Coronary artery (tissue), 2 donors: ENCODE measurements around the gene TMEM106C.

Experiments
- DNase-seq: peaks from one replicate; pipeline ENCODE4 v3.0.0-alpha.2; 2017; ENCODE audit warnings: low spot score
- H3K27ac ChIP-seq, 2 donors: fragments of 200-600 bp; sonication (generic); one replicate each; pipeline ENCODE4 v1.5.1; 2016 to 2019
- H3K4me3 ChIP-seq: fragments of 200-600 bp; sonication (generic); 2 replicates; pipeline ENCODE4 v1.5.1; 2016; ENCODE audit warnings: mild to moderate bottlenecking, moderate library complexity
- CTCF ChIP-seq: fragments of 200-600 bp; sonication (generic); IDR thresholded peaks from one replicate; pipeline ENCODE4 v1.5.1; 2019; ENCODE audit warnings: antibody characterized with exemption

Gene TMEM106C

DNA sequence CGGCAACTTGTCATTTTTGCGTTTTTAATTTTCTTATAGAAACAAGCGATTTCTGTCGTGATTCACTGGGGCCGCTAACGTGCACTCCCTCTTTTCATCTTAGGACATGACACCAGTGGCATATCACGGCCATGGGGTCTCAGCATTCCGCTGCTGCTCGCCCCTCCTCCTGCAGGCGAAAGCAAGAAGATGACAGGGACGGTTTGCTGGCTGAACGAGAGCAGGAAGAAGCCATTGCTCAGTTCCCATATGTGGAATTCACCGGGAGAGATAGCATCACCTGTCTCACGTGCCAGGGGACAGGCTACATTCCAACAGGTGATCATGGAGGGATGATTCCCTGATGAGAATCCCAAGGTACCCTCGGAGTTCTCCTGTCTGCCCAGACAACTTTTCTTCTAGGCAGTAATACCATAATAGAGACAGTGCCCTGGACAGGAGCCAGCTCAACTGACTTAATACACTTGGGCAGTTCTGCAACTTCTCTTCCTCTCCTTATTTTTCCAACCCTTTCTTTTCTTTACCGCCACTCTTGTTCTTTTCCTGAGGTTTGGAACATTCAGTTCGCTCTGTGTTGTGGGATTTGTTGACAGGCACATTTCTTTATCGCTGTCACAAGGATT is 821 bp downstream of the TMEM106C start:
- Histone ChIP-seq H3K4me3 (peak overlapping the region; percentile 98), H3K27ac (peak overlapping the region; percentile 70 to 78)
- no peak for TF ChIP-seq CTCF
- DNase-seq: no peak

GRCh38 chr12:47965581-47965980 is 2.2 kb downstream of the TMEM106C start:
- DNase-seq: no peak
- TF ChIP-seq CTCF: no peak
- Histone ChIP-seq H3K4me3 (no peak overlapping the region), H3K27ac (no peak overlapping the region)

- H3K4me3 ChIP-seq: no peak overlapping the region
- peak overlapping the region in 1 of 2 donors; percentile 46 for H3K27ac ChIP-seq
- no peak for DNase-seq
- TF ChIP-seq CTCF: no peak
Measured at GRCh38 chr12:47967461-47968321, 4.3 kb downstream of the TMEM106C start.

DNA sequence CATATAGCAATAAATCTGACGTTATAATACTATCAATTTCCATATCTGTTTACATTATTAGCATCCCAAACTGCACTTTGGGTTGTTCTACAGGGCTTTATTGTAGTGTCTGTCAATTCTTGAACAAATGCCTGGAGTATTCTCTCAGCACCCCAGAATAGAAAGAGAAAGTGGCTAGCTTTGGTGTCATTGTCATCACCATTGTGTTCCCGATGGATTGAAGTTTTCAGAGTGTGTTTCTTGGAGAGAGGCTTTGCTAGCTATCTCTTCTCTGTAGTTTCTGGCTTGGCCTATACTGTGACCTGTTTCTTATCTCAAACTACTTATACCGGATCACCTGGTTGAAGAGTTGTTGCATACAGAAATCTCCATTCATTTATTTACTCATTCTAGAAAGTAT is 6.4 kb downstream of the TMEM106C start:
- H3K27ac ChIP-seq: no peak overlapping the region
- H3K4me3 ChIP-seq: no peak overlapping the region
- TF ChIP-seq CTCF: no peak
- no peak for DNase-seq

GRCh38 chr12:47970843-47971242 is 7.4 kb downstream of the TMEM106C start:
- DNase-seq: no peak
- TF ChIP-seq CTCF: no peak
- H3K4me3 ChIP-seq: no peak overlapping the region
- no peak overlapping the region for H3K27ac ChIP-seq

GRCh38 chr12:47972895-47973294 is 9.5 kb downstream of the TMEM106C start:
- TF ChIP-seq CTCF: no peak
- no peak for DNase-seq
- no peak overlapping the region for H3K27ac ChIP-seq

GRCh38 chr12:47973870-47974269 is 10.5 kb downstream of the TMEM106C start:
- Histone ChIP-seq H3K4me3 (no peak overlapping the region), H3K27ac (no peak overlapping the region)
- TF ChIP-seq CTCF: no peak
- no peak for DNase-seq

More at GRCh38 chr12:47972895-47973294, 9.5 kb downstream of the TMEM106C start:
- no peak overlapping the region for H3K4me3 ChIP-seq
